ENCODE results near the gene MBD3L4.

The MBD3L4 gene

DNA sequence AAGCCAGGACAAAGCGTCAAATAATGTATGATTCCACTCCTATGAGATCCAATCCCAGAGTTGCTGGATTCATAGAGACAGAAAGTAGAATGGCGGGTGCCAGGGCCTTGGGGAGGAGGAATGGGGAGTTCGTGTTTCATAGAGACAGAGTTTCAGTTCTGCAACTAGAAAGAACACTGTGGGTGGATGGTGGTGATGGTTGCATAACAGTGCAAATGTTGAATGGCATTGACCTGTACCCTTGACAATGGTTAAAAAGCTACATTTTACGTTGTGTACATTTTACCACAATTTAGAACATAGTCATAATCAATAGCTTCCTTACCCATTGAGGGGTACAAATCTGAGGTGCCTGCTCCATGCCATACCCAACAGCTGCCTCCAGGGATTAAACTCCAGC, 52.1 kb downstream of the MBD3L4 start:
- Histone ChIP-seq H3K9me3 (ENCODE audit: control extremely low read depth in 1 of 5, control insufficient read depth in 4 of 5, insufficient read depth in 2 of 5, low read depth in 1 of 5, low read length in 4 of 5) (peaks cover 2 to 30% (median 16%) of the 10 kb centered on the region in 5 experiments), H3K4me1 (ENCODE audit: control extremely low read depth in 1 of 4, control insufficient read depth in 4 of 4, insufficient read depth in 4 of 4, low read length in 3 of 4) (no peaks in the 10 kb centered on the region)

More for the DNA sequence above, 52.1 kb downstream of the MBD3L4 start:
- H3K27ac ChIP-seq (ENCODE audit: insufficient read depth in 1 of 2, low read depth in 1 of 2, low read length in 2 of 2, poor library complexity in 1 of 2, severe bottlenecking in 2 of 2): no peak overlapping the region
- H3K36me3 ChIP-seq (ENCODE audit: control insufficient read depth in 4 of 4, insufficient read depth in 4 of 4, low read length in 3 of 4): no peaks in the 10 kb centered on the region
- H3K4me3 ChIP-seq (ENCODE audit: control insufficient read depth in 1 of 7, extremely low read depth in 1 of 7, insufficient read depth in 4 of 7, low read depth in 2 of 7, low read length in 6 of 7): no peak overlapping the region
- H3K27me3 ChIP-seq (replicated peaks in 2 of 5; ENCODE audit: control insufficient read depth in 4 of 5, insufficient read depth in 5 of 5, low read length in 4 of 5): peaks cover 0 to 2% (median 0%) of the 10 kb centered on the region in 5 experiments
- DNase-seq: no peak
- POLR2A ChIA-PET: no interaction called here
- WGBS (ENCODE audit: insufficient coverage): 67% methylated on average over 3 of the region's 4 CpGs
- CTCF ChIA-PET: interaction anchor here (1.2 kb wide), 1 partner anchor 27 kb away, joined by 4 read pairs; no protein-coding TSS in a partner anchor
